ENCODE measurements around the gene TAF11L11. TPM values are rescaled to one million over a fixed set of nuclear protein-coding genes. Genes with fewer than 3 reads are reported as not detected.
"Not testable (repeated sequence)": the region's sequence is repeated elsewhere in the genome, so short reads cannot be mapped to it uniquely, and the experiment has no call there.

TAF11L11 gene
- not detected for polyA plus RNA-seq (ENCODE audit: insufficient read length)
- long read RNA-seq, donor 1, result 0 reads
- long read RNA-seq, donor 2, result 0 reads
- long read RNA-seq, donor 3, result 0 reads
- long read RNA-seq, donor 4, result 0 reads
- long read RNA-seq, donor 5, result 0 reads
- long read RNA-seq, donor 6, result 0 reads
- long read RNA-seq, donor 7, result 0 reads
- long read RNA-seq, donor 8, result 0 reads

- DNase-seq, result not testable (repeated sequence)
Measured at GRCh38 chr5:17603880-17604279, at the start of gene TAF11L11. TSS of gene TAF11L11 (plus strand) at chr5:17604183.

GRCh38 chr5:17585658-17586057, 18.3 kb upstream of the TAF11L11 start, which contains the start of gene TAF11L7:
TSS of gene TAF11L7 (minus strand) at chr5:17585758.
- DNase-seq, result not testable (repeated sequence)

GRCh38 chr5:17590860-17591259, 13.1 kb upstream of the TAF11L11 start, which contains the start of gene TAF11L8:
TSS of gene TAF11L8 (minus strand) at chr5:17590960.
- not testable (repeated sequence) for DNase-seq

- not testable (repeated sequence) for DNase-seq
Measured at GRCh38 chr5:17594255-17594654, 9.7 kb upstream of the TAF11L11 start, which contains the start of gene TAF11L9. TSS of gene TAF11L9 (minus strand) at chr5:17594394.

GRCh38 chr5:17597728-17598127, 6.3 kb upstream of the TAF11L11 start, which contains the start of gene TAF11L10:
TSS of gene TAF11L10 (minus strand) at chr5:17597828.
- DNase-seq, result not testable (repeated sequence)

- no peak for DNase-seq
Measured at GRCh38 chr5:17604951-17605350, 968 bp downstream of the TAF11L11 start.

- not testable (repeated sequence) for DNase-seq
Measured at GRCh38 chr5:17607461-17607860, 3.5 kb downstream of the TAF11L11 start.

GRCh38 chr5:17610092-17610491, 6.1 kb downstream of the TAF11L11 start, which contains the start of gene TAF11L12:
TSS of gene TAF11L12 (plus strand) at chr5:17610392.
- DNase-seq, result not testable (repeated sequence)

- DNase-seq, result no peak
Measured at GRCh38 chr5:17614872-17615605, 11.1 kb downstream of the TAF11L11 start.

GRCh38 chr5:17619354-17619753, 15.4 kb downstream of the TAF11L11 start:
- DNase-seq, result no peak

GRCh38 chr5:17620627-17621026, 16.6 kb downstream of the TAF11L11 start:
- no peak for DNase-seq

GRCh38 chr5:17625686-17626085, 21.7 kb downstream of the TAF11L11 start:
- no peak for DNase-seq

GRCh38 chr5:17631788-17632187, 27.8 kb downstream of the TAF11L11 start, which contains the start of gene TAF11L13:
TSS of gene TAF11L13 (plus strand) at chr5:17632088.
- DNase-seq, result not testable (repeated sequence)

- DNase-seq, result no peak
Measured at GRCh38 chr5:17634160-17634559, 30.2 kb downstream of the TAF11L11 start, which contains the start of gene TAF11L14. TSS of gene TAF11L14 (plus strand) at chr5:17634460.

GRCh38 chr5:17649232-17649631, 45.2 kb downstream of the TAF11L11 start:
- not testable (repeated sequence) for DNase-seq

- DNase-seq, result not testable (repeated sequence)
Measured at GRCh38 chr5:17655201-17655759, 51.3 kb downstream of the TAF11L11 start.

Other genes starting within 250 kb of the TAF11L11 start
- gene TAF11L2, start 106.0 kb upstream of the TAF11L11 start, polyA plus RNA-seq (ENCODE audit: insufficient read length), result not detected
- gene TAF11L3, start 85.8 kb upstream of the TAF11L11 start, polyA plus RNA-seq (ENCODE audit: insufficient read length), result not detected
- not detected for gene TAF11L4, start 82.4 kb upstream of the TAF11L11 start, polyA plus RNA-seq (ENCODE audit: insufficient read length)
- not detected for gene TAF11L5, start 78.9 kb upstream of the TAF11L11 start, polyA plus RNA-seq (ENCODE audit: insufficient read length)
- gene TAF11L6, start 75.5 kb upstream of the TAF11L11 start, polyA plus RNA-seq (ENCODE audit: insufficient read length), result not detected
- gene TAF11L7, start 18.4 kb upstream of the TAF11L11 start, polyA plus RNA-seq (ENCODE audit: insufficient read length), result not detected
- gene TAF11L8, start 13.2 kb upstream of the TAF11L11 start, polyA plus RNA-seq (ENCODE audit: insufficient read length), result not detected
- gene TAF11L9, start 9.8 kb upstream of the TAF11L11 start, polyA plus RNA-seq (ENCODE audit: insufficient read length), result not detected
- gene TAF11L10, start 6.4 kb upstream of the TAF11L11 start, polyA plus RNA-seq (ENCODE audit: insufficient read length), result not detected
- gene TAF11L12, start 6.2 kb downstream of the TAF11L11 start, polyA plus RNA-seq (ENCODE audit: insufficient read length), result not detected
- not detected for gene TAF11L13, start 27.9 kb downstream of the TAF11L11 start, polyA plus RNA-seq (ENCODE audit: insufficient read length)
- not detected for gene TAF11L14, start 30.3 kb downstream of the TAF11L11 start, polyA plus RNA-seq (ENCODE audit: insufficient read length)

Data from left kidney (tissue), 8 donors.